DOHH2 (cell line): Measurements from ENCODE around the gene ECHS1.

ENCODE experiments used
- CTCF ChIP-seq: fragments of 200-600 bp; sonication (generic); IDR thresholded peaks from one replicate; pipeline ENCODE4 v1.5.1; 2014; ENCODE audit warnings: antibody characterized with exemption, mild to moderate bottlenecking, low read depth, low read length; ENCODE audit not compliant: poor library complexity, severe bottlenecking
- EZH2phosphoT487 ChIP-seq: fragments of 200-600 bp; sonication (generic); IDR thresholded peaks from 2 replicates; pipeline ENCODE4 v1.6.1; 2017; ENCODE audit warnings: borderline replicate concordance, mild to moderate bottlenecking, antibody characterized with exemption, low read length, moderate library complexity, mixed read lengths

- TF ChIP-seq CTCF (no peak), EZH2phosphoT487 (no peak)
Observed at GRCh38 chr10:133349160-133349568, 24.0 kb downstream of the ECHS1 start.
